Karpas-422 (cell line): ENCODE data around the gene DYRK1A. TPM values are rescaled to one million over a fixed set of nuclear protein-coding genes. Genes with fewer than 3 reads are reported as not detected.
"Not testable (repeated sequence)": the region's sequence is repeated elsewhere in the genome, so short reads cannot be mapped to it uniquely, and the experiment has no call there.

Experiments
- DNase-seq: peaks from one replicate; pipeline ENCODE4 v3.0.0-alpha.2; 2015
- H2AFZ ChIP-seq: fragments of 200-600 bp; sonication (generic); 2 replicates; pipeline ENCODE4 v1.6.1; 2014; ENCODE audit warnings: antibody characterized with exemption, low read length, mixed read lengths
- H3K27ac ChIP-seq: fragments of 200-600 bp; sonication (generic); 2 replicates; pipeline ENCODE4 v1.5.1; 2014; ENCODE audit warnings: mild to moderate bottlenecking, low read length, moderate library complexity
- H3K27me3 ChIP-seq: fragments of 200-600 bp; sonication (generic); 2 replicates; pipeline ENCODE4 v1.6.1; 2014; ENCODE audit warnings: low read length, mixed read lengths
- H3K36me3 ChIP-seq: fragments of 200-600 bp; sonication (generic); 2 replicates; pipeline ENCODE4 v1.6.1; 2014; ENCODE audit warnings: low read length, mixed read lengths; ENCODE audit not compliant: insufficient read depth
- H3K4me1 ChIP-seq: fragments of 200-600 bp; sonication (generic); 2 replicates; pipeline ENCODE4 v1.6.1; 2014; ENCODE audit warnings: mild to moderate bottlenecking, low read length, mixed read lengths
- H3K4me2 ChIP-seq: fragments of 200-600 bp; sonication (generic); 2 replicates; pipeline ENCODE4 v1.6.1; 2014; ENCODE audit warnings: low read length, low read depth, mild to moderate bottlenecking; ENCODE audit not compliant: poor library complexity, severe bottlenecking
- H3K4me3 ChIP-seq: fragments of 200-600 bp; sonication (generic); 2 replicates; pipeline ENCODE4 v1.5.1; 2014; ENCODE audit warnings: mild to moderate bottlenecking, antibody characterized with exemption, low read length, mixed read lengths
- H3K79me2 ChIP-seq: fragments of 200-600 bp; sonication (generic); 2 replicates; pipeline ENCODE4 v1.6.1; 2014; ENCODE audit warnings: mild to moderate bottlenecking, low read length, mixed read lengths
- H3K9ac ChIP-seq: fragments of 200-600 bp; sonication (generic); 2 replicates; pipeline ENCODE4 v1.6.0; 2014; ENCODE audit warnings: low read length
- H3K9me2 ChIP-seq: fragments of 200-600 bp; sonication (generic), shearing (Covaris generic); replicated peaks from 2 replicates; pipeline ENCODE4 v1.6.0; 2014; ENCODE audit warnings: mild to moderate bottlenecking, low read length, moderate library complexity; ENCODE audit not compliant: insufficient read depth
- H3K9me3 ChIP-seq: fragments of 300-700, 200-600 bp; sonication (generic); 2 replicates; pipeline ENCODE4 v1.6.1; 2014; ENCODE audit warnings: low read length, mixed read lengths
- H4K20me1 ChIP-seq: fragments of 200-600 bp; sonication (generic); 2 replicates; pipeline ENCODE4 v1.6.1; 2014; ENCODE audit warnings: mild to moderate bottlenecking, antibody characterized with exemption, low read length, low read depth; ENCODE audit not compliant: insufficient read depth
- total RNA-seq: library from RNA; depleted of rRNA; stranded (reverse); fragments of >200 nt; shearing (Covaris generic); gene quantifications from 2 replicates; pipeline ENCODE4 v1.2.3, GENCODE V29; 2014; ENCODE audit warnings: low replicate concordance

DYRK1A gene
- total RNA-seq, 1 experiment from 2014 or later: 98.2 TPM

- no peak overlapping the region for H3K4me2 ChIP-seq
- DNase-seq: no peak
- no peak overlapping the region for H2AFZ ChIP-seq
- H3K9me2 ChIP-seq: no peaks in the 10 kb centered on the region
- no peaks in the 10 kb centered on the region for H3K27me3 ChIP-seq
- H3K27ac ChIP-seq: no peak overlapping the region
- H3K79me2 ChIP-seq: no peaks in the 10 kb centered on the region
- H4K20me1 ChIP-seq: 0 out of 2 replicates have a peak, but pooled peaks cover 6% of the 10 kb centered on the region
- no peaks in the 10 kb centered on the region for H3K36me3 ChIP-seq
- H3K9ac ChIP-seq: no peak overlapping the region
- no peak overlapping the region for H3K4me3 ChIP-seq
- H3K4me1 ChIP-seq: peaks cover 7% of the 10 kb centered on the region
- H3K9me3 ChIP-seq: no peaks in the 10 kb centered on the region
These were observed 170.2 kb downstream of the DYRK1A start for GRCh38 chr21:37536616-37537278.

DNA sequence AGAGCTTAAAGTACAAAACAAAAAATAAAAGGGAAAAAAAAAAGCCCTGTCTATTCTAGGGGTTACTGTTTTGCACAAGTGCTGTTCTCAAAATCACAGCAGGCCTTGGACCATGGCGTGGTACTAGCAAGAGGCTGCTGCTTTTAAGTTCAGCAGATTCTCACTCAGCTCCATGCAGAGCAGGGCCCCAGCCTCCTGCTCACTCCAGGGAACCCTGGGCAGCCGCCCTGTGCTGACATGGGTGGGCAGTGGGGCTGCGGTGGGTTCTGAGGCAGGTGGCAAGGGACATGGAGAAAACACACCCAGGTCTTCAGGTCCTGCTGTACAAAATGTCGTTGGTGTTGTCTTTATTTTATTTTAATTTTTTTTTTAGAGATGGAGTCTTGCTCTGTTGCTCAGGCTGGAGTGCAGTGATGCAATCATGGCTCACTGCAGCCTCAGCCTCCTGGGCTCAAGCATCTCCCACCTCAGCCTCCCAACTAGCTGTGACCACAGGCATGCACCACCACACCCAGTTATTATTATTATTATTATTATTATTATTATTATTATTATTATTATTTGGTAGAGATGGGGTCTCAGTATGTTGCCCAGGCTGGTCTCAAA, 170.9 kb downstream of the DYRK1A start:
- Histone ChIP-seq H3K9me2 (no peaks in the 10 kb centered on the region), H4K20me1 (0 out of 2 replicates have a peak, but pooled peaks cover 6% of the 10 kb centered on the region), H3K4me2 (no peak overlapping the region), H3K79me2 (no peaks in the 10 kb centered on the region), H3K4me3 (no peak overlapping the region), H3K9me3 (no peaks in the 10 kb centered on the region), H2AFZ (no peak overlapping the region), H3K27ac (no peak overlapping the region), H3K36me3 (no peaks in the 10 kb centered on the region), H3K27me3 (no peaks in the 10 kb centered on the region), H3K4me1 (peaks cover 7% of the 10 kb centered on the region), H3K9ac (no peak overlapping the region)
- DNase-seq: no peak

DNA sequence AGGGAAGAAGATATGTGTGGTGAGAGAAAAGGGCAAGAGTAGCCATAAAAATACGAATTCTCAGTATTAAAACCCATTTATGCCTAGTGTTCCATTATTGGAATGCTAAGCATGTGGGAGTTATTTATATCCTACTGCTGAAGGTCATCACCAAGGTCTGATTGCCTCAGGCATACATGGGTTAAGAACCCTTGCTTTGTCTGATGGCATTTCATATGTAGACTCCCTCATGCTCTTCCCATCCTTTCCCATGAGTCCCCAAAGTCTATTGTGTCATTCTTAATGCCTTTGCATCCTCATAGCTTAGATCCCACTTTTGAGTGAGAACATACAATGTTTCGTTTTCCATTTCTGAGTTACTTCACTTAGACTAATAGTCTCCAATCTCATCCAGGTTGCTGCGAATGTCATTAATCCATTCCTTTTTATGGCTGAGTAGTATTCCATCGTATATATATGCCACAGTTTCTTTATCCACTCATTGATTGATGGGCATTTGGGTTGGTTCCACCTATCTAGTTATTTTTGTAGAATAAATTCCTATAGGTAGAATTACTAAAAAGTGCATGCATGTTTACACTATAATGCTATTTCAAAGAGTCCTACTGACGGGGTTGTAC, 172.5 kb downstream of the DYRK1A start:
- Histone ChIP-seq H2AFZ (no peak overlapping the region), H3K79me2 (no peaks in the 10 kb centered on the region), H3K27ac (no peak overlapping the region), H3K9me2 (no peaks in the 10 kb centered on the region), H3K27me3 (no peaks in the 10 kb centered on the region), H3K4me3 (no peak overlapping the region), H3K4me2 (no peak overlapping the region), H4K20me1 (0 out of 2 replicates have a peak, but pooled peaks cover 5% of the 10 kb centered on the region), H3K9me3 (no peaks in the 10 kb centered on the region), H3K36me3 (no peaks in the 10 kb centered on the region), H3K9ac (no peak overlapping the region), H3K4me1 (no peaks in the 10 kb centered on the region)
- DNase-seq: no peak

- H3K79me2 ChIP-seq, H3K36me3 ChIP-seq, H3K27ac ChIP-seq, DNase-seq, H3K9me3 ChIP-seq, H3K9me2 ChIP-seq, H3K4me3 ChIP-seq, H3K9ac ChIP-seq, H3K4me1 ChIP-seq, H3K4me2 ChIP-seq, H3K27me3 ChIP-seq, H4K20me1 ChIP-seq, H2AFZ ChIP-seq: not testable (repeated sequence)
These were observed 174.6 kb downstream of the DYRK1A start for GRCh38 chr21:37541128-37541527.

GRCh38 chr21:37542512-37542911, 175.9 kb downstream of the DYRK1A start:
- Histone ChIP-seq H3K27ac (no peak overlapping the region), H4K20me1 (no peaks in the 10 kb centered on the region), H3K9ac (no peak overlapping the region), H3K9me2 (no peaks in the 10 kb centered on the region), H3K9me3 (no peaks in the 10 kb centered on the region), H3K79me2 (no peaks in the 10 kb centered on the region), H3K27me3 (no peaks in the 10 kb centered on the region), H3K4me2 (no peak overlapping the region), H2AFZ (no peak overlapping the region), H3K36me3 (no peaks in the 10 kb centered on the region), H3K4me3 (no peak overlapping the region), H3K4me1 (no peaks in the 10 kb centered on the region)
- no peak for DNase-seq

- Histone ChIP-seq H2AFZ (no peak overlapping the region), H3K4me2 (no peak overlapping the region), H3K4me1 (no peaks in the 10 kb centered on the region), H3K79me2 (no peaks in the 10 kb centered on the region), H3K9ac (no peak overlapping the region), H3K27me3 (no peaks in the 10 kb centered on the region), H3K36me3 (no peaks in the 10 kb centered on the region), H3K9me2 (no peaks in the 10 kb centered on the region), H3K27ac (no peak overlapping the region), H3K9me3 (no peaks in the 10 kb centered on the region), H3K4me3 (no peak overlapping the region), H4K20me1 (no peaks in the 10 kb centered on the region)
- no peak for DNase-seq
These were observed 179.8 kb downstream of the DYRK1A start for GRCh38 chr21:37546299-37546908.

GRCh38 chr21:37546949-37547614, 180.5 kb downstream of the DYRK1A start:
- no peaks in the 10 kb centered on the region for H3K36me3 ChIP-seq
- no peaks in the 10 kb centered on the region for H3K4me1 ChIP-seq
- no peak overlapping the region for H3K4me3 ChIP-seq
- H3K9ac ChIP-seq: no peak overlapping the region
- no peaks in the 10 kb centered on the region for H3K9me2 ChIP-seq
- no peaks in the 10 kb centered on the region for H3K27me3 ChIP-seq
- H4K20me1 ChIP-seq: no peaks in the 10 kb centered on the region
- no peak overlapping the region for H3K27ac ChIP-seq
- no peaks in the 10 kb centered on the region for H3K9me3 ChIP-seq
- H3K4me2 ChIP-seq: no peak overlapping the region
- H3K79me2 ChIP-seq: no peaks in the 10 kb centered on the region
- no peak overlapping the region for H2AFZ ChIP-seq
- DNase-seq: no peak
